ENCODE data around the gene PRPF18. TPM values are rescaled to one million over a fixed set of nuclear protein-coding genes. Genes with fewer than 3 reads are reported as not detected.

The PRPF18 gene
- total RNA-seq, 1 donor from 2014 or later, result 22.9 TPM

GRCh38 chr10:13669182-13669855 is 82.6 kb downstream of the PRPF18 start:
- Mint-ChIP-seq H3K27me3 (ENCODE audit: low read depth) (no peaks in the 10 kb centered on the region), H3K4me1 (ENCODE audit: low read depth) (no peaks in the 10 kb centered on the region), H3K27ac (no peak overlapping the region), H3K4me3 (ENCODE audit: low read depth) (no peak overlapping the region), H3K9me3 (no peaks in the 10 kb centered on the region), H3K36me3 (ENCODE audit: low read depth) (no peaks in the 10 kb centered on the region)
- DNase-seq (ENCODE audit: low spot score), result no peak
- intact Hi-C loops (cut with micrococcal nuclease), result no loop called here

- no peak overlapping the region for H3K4me3 Mint-ChIP-seq (ENCODE audit: low read depth)
- no peaks in the 10 kb centered on the region for H3K9me3 Mint-ChIP-seq
- no peaks in the 10 kb centered on the region for H3K36me3 Mint-ChIP-seq (ENCODE audit: low read depth)
- no peak for DNase-seq (ENCODE audit: low spot score)
- H3K27ac Mint-ChIP-seq, result no peak overlapping the region
- intact Hi-C loops (cut with micrococcal nuclease), result no loop called here
- no peaks in the 10 kb centered on the region for H3K27me3 Mint-ChIP-seq (ENCODE audit: low read depth)
- H3K4me1 Mint-ChIP-seq (ENCODE audit: low read depth), result no peaks in the 10 kb centered on the region
Observed at GRCh38 chr10:13669901-13670300, 83.1 kb downstream of the PRPF18 start.

GRCh38 chr10:13670311-13670710 is 83.5 kb downstream of the PRPF18 start:
- Mint-ChIP-seq H3K4me1 (ENCODE audit: low read depth) (no peaks in the 10 kb centered on the region), H3K9me3 (no peaks in the 10 kb centered on the region), H3K27me3 (ENCODE audit: low read depth) (no peaks in the 10 kb centered on the region), H3K27ac (no peak overlapping the region), H3K4me3 (ENCODE audit: low read depth) (no peak overlapping the region), H3K36me3 (ENCODE audit: low read depth) (no peaks in the 10 kb centered on the region)
- no peak for DNase-seq (ENCODE audit: low spot score)
- intact Hi-C loops (cut with micrococcal nuclease), result no loop called here

GRCh38 chr10:13671904-13672303 is 85.1 kb downstream of the PRPF18 start:
- H3K27me3 Mint-ChIP-seq (ENCODE audit: low read depth), result peaks cover 2% of the 10 kb centered on the region
- intact Hi-C loops (cut with micrococcal nuclease), result no loop called here
- H3K27ac Mint-ChIP-seq, result no peak overlapping the region
- DNase-seq (ENCODE audit: low spot score), result no peak
- no peaks in the 10 kb centered on the region for H3K36me3 Mint-ChIP-seq (ENCODE audit: low read depth)
- H3K9me3 Mint-ChIP-seq, result no peaks in the 10 kb centered on the region
- no peaks in the 10 kb centered on the region for H3K4me1 Mint-ChIP-seq (ENCODE audit: low read depth)
- no peak overlapping the region for H3K4me3 Mint-ChIP-seq (ENCODE audit: low read depth)

DNA sequence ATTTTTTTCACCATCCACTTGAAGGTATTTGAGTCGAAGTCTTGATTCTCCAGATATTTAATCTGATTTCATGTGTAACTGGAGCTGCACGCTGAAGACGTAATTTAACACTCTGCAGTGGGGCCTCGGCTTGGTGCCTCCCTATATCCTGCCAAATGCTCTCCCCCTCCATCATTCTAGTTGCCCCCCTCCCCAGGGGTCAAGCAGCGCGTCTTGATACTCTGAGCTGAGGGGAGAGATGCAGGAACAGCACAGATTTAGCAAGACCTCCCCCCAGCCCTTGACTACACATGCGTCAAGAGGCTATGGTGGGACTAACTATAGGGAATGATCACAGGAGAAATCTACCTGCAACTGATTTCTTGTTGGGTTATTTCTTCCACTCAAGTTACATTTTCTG is 85.8 kb downstream of the PRPF18 start:
- DNase-seq (ENCODE audit: low spot score), result no peak
- H3K4me1 Mint-ChIP-seq (ENCODE audit: low read depth), result no peaks in the 10 kb centered on the region
- H3K27me3 Mint-ChIP-seq (ENCODE audit: low read depth), result peaks cover 5% of the 10 kb centered on the region
- intact Hi-C loops (cut with micrococcal nuclease), result no loop called here
- no peak overlapping the region for H3K4me3 Mint-ChIP-seq (ENCODE audit: low read depth)
- no peak overlapping the region for H3K27ac Mint-ChIP-seq
- H3K36me3 Mint-ChIP-seq (ENCODE audit: low read depth), result no peaks in the 10 kb centered on the region
- no peaks in the 10 kb centered on the region for H3K9me3 Mint-ChIP-seq

DNA sequence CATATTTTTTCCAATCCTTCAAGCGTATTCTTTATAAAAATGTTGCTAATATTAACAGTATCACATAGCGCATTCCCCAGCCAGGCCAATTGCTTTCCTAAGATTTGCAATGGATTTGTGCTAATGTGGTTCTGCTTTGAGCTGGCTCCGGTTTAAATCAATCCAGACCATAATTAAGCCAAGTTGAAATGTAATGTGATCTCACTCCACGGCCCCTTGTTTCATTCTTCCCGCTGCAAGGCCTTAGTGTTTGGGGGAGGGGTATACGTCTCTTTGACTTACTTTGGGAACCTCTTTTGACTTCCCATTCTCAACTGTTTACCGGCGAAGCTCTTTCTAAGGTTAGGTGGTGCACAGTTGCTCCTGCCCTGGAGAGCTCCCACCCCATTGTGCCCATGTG is 86.4 kb downstream of the PRPF18 start:
- H3K27ac Mint-ChIP-seq, result no peak overlapping the region
- H3K36me3 Mint-ChIP-seq (ENCODE audit: low read depth), result no peaks in the 10 kb centered on the region
- peaks cover 6% of the 10 kb centered on the region for H3K27me3 Mint-ChIP-seq (ENCODE audit: low read depth)

GRCh38 chr10:13674645-13675588 is 88.2 kb downstream of the PRPF18 start:
- H3K4me1 Mint-ChIP-seq (ENCODE audit: low read depth), result no peaks in the 10 kb centered on the region
- H3K4me3 Mint-ChIP-seq (ENCODE audit: low read depth), result no peak overlapping the region
- H3K27ac Mint-ChIP-seq, result no peak overlapping the region
- DNase-seq (ENCODE audit: low spot score), result no peak
- no peaks in the 10 kb centered on the region for H3K36me3 Mint-ChIP-seq (ENCODE audit: low read depth)
- no peaks in the 10 kb centered on the region for H3K9me3 Mint-ChIP-seq
- H3K27me3 Mint-ChIP-seq (ENCODE audit: low read depth), result peaks cover 6% of the 10 kb centered on the region
- intact Hi-C loops (cut with micrococcal nuclease), result no loop called here

More for the DNA sequence above, 86.4 kb downstream of the PRPF18 start:
- H3K4me1 Mint-ChIP-seq (ENCODE audit: low read depth), result no peaks in the 10 kb centered on the region
- H3K9me3 Mint-ChIP-seq, result no peaks in the 10 kb centered on the region
- no peak overlapping the region for H3K4me3 Mint-ChIP-seq (ENCODE audit: low read depth)
- intact Hi-C loops (cut with micrococcal nuclease), result no loop called here
- DNase-seq (ENCODE audit: low spot score), result no peak

- Mint-ChIP-seq H3K27me3 (ENCODE audit: low read depth) (peaks cover 6% of the 10 kb centered on the region), H3K4me1 (ENCODE audit: low read depth) (no peaks in the 10 kb centered on the region), H3K9me3 (no peaks in the 10 kb centered on the region), H3K27ac (no peak overlapping the region), H3K36me3 (ENCODE audit: low read depth) (no peaks in the 10 kb centered on the region), H3K4me3 (ENCODE audit: low read depth) (no peak overlapping the region)
- intact Hi-C loops (cut with micrococcal nuclease), result no loop called here
- DNase-seq (ENCODE audit: low spot score), result no peak
Observed at GRCh38 chr10:13678101-13678843, 91.5 kb downstream of the PRPF18 start.

Other genes with a start within 250 kb of the PRPF18 start
- 58.8 and 61.9 TPM in 2 replicates for gene SEPHS1, start 238.7 kb upstream of the PRPF18 start, total RNA-seq
- not detected in 2 replicates for gene BEND7, start 58.0 kb upstream of the PRPF18 start, total RNA-seq